WTC11 (cell line): Measurements from ENCODE around the gene MID1. TPM values are rescaled to one million over a fixed set of nuclear protein-coding genes. Genes with fewer than 3 reads are reported as not detected.

Experiments
- ATAC-seq: fragments of 200-7000 bp; cut with Tn5 transposase; 2 replicates; pipeline ENCODE4 v1.10.0; 2021; ENCODE audit warnings: mild to moderate bottlenecking, moderate library complexity
- CTCF ChIA-PET: fragments of 300-600 bp; sonication (Branson Sonifier 250); formaldehyde crosslinking; loops from one replicate; lab custom pipeline; 2021; ENCODE audit warnings: antibody characterized with exemption; lab: Charles Lee
- POLR2A ChIA-PET: fragments of 350-600 bp; sonication (Branson Sonifier 250); formaldehyde crosslinking; loops from one replicate; lab custom pipeline; 2021; ENCODE audit warnings: antibody characterized with exemption; lab: Charles Lee
- DNase-seq: peaks from one replicate; pipeline ENCODE4 v3.0.0; 2021; ENCODE audit warnings: low spot score
- H3K27ac Mint-ChIP-seq: 2 replicates; pipeline ENCODE4 v1.8.0; 2021; ENCODE audit warnings: mixed read lengths
- H3K27me3 Mint-ChIP-seq: 2 replicates; pipeline ENCODE4 v1.8.0; 2021; ENCODE audit warnings: low read depth, mild to moderate bottlenecking, moderate library complexity, mixed read lengths
- H3K36me3 Mint-ChIP-seq: 2 replicates; pipeline ENCODE4 v1.8.0; 2021; ENCODE audit warnings: mixed read lengths
- H3K4me1 Mint-ChIP-seq: 2 replicates; pipeline ENCODE4 v1.8.0; 2022; ENCODE audit warnings: mixed read lengths
- H3K4me3 Mint-ChIP-seq: 2 replicates; pipeline ENCODE4 v1.8.0; 2021; ENCODE audit warnings: mild to moderate bottlenecking, moderate library complexity, mixed read lengths
- H3K9me3 Mint-ChIP-seq: 2 replicates; pipeline ENCODE4 v1.8.0; 2021; ENCODE audit warnings: mixed read lengths
- CREM ChIP-seq: sonication (generic); formaldehyde crosslinking; IDR thresholded peaks from 2 replicates; pipeline ENCODE4 v1.8.1; 2022; ENCODE audit warnings: mild to moderate bottlenecking, missing genetic modification reagents, moderate library complexity
- CTCF ChIP-seq: fragments of 200-600 bp; IDR thresholded peaks from 2 replicates; pipeline ENCODE4 v1.8.0; 2022; ENCODE audit warnings: antibody characterized with exemption
- ELF4 ChIP-seq: sonication (generic); formaldehyde crosslinking; IDR thresholded peaks from 2 replicates; pipeline ENCODE4 v1.8.1; 2022; ENCODE audit warnings: low read depth, mild to moderate bottlenecking, moderate library complexity, missing genetic modification reagents
- FOXJ3 ChIP-seq: sonication (generic); formaldehyde crosslinking; IDR thresholded peaks from 2 replicates; pipeline ENCODE4 v1.9.0; 2021; ENCODE audit warnings: missing genetic modification reagents, mild to moderate bottlenecking, borderline replicate concordance
- FOXP4 ChIP-seq: sonication (generic); formaldehyde crosslinking; IDR thresholded peaks from 2 replicates; pipeline ENCODE4 v1.8.0; 2022; ENCODE audit warnings: mild to moderate bottlenecking, missing genetic modification reagents
- GABPB1 ChIP-seq: sonication (generic); formaldehyde crosslinking; IDR thresholded peaks from 2 replicates; pipeline ENCODE4 v1.8.1; 2023; ENCODE audit warnings: mild to moderate bottlenecking, missing genetic modification reagents
- HMGXB4 ChIP-seq: sonication (generic); formaldehyde crosslinking; IDR thresholded peaks from 2 replicates; pipeline ENCODE4 v1.8.1; 2023; ENCODE audit warnings: mild to moderate bottlenecking, moderate library complexity, missing genetic modification reagents
- JUN ChIP-seq: sonication (generic); formaldehyde crosslinking; IDR thresholded peaks from 2 replicates; pipeline ENCODE4 v1.8.0; 2023; ENCODE audit warnings: mild to moderate bottlenecking, missing genetic modification reagents
- KAT7 ChIP-seq: sonication (generic); formaldehyde crosslinking; IDR thresholded peaks from 2 replicates; pipeline ENCODE4 v1.8.1; 2023; ENCODE audit warnings: missing genetic modification reagents, mild to moderate bottlenecking, borderline replicate concordance
- MXD4 ChIP-seq: fragments of 250-450 bp; sonication (Bioruptor Pico); IDR thresholded peaks from 2 replicates; pipeline ENCODE4 v1.8.0; 2021; ENCODE audit warnings: mild to moderate bottlenecking, moderate library complexity, borderline replicate concordance
- NFE2L1 ChIP-seq: sonication (generic); formaldehyde crosslinking; IDR thresholded peaks from 2 replicates; pipeline ENCODE4 v1.8.1; 2023; ENCODE audit warnings: missing genetic modification reagents
- OVOL2 ChIP-seq: fragments of 250-450 bp; sonication (Bioruptor Pico); IDR thresholded peaks from 2 replicates; pipeline ENCODE4 v1.9.0; 2021; ENCODE audit warnings: mild to moderate bottlenecking, borderline replicate concordance
- RELA ChIP-seq: sonication (generic); formaldehyde crosslinking; IDR thresholded peaks from 2 replicates; pipeline ENCODE4 v1.8.1; 2022; ENCODE audit warnings: missing genetic modification reagents, mild to moderate bottlenecking, borderline replicate concordance
- SMAD4 ChIP-seq: sonication (generic); formaldehyde crosslinking; IDR thresholded peaks from 2 replicates; pipeline ENCODE4 v1.8.0; 2022; ENCODE audit warnings: mild to moderate bottlenecking, missing genetic modification reagents
- SOX15 ChIP-seq: fragments of 250-450 bp; sonication (Bioruptor Pico); IDR thresholded peaks from 2 replicates; pipeline ENCODE4 v1.9.0; 2021; ENCODE audit warnings: mild to moderate bottlenecking
- TEAD1 ChIP-seq: sonication (generic); formaldehyde crosslinking; IDR thresholded peaks from 2 replicates; pipeline ENCODE4 v1.8.0; 2022; ENCODE audit warnings: mild to moderate bottlenecking, missing genetic modification reagents
- ZNF138 ChIP-seq: sonication (generic); formaldehyde crosslinking; conservative IDR thresholded peaks from 2 replicates; pipeline ENCODE4 v1.8.1; 2022; ENCODE audit warnings: mild to moderate bottlenecking, moderate library complexity, missing genetic modification reagents
- total RNA-seq: library from RNA; stranded (reverse); gene quantifications from 3 replicates; pipeline ENCODE4 v1.2.3, GENCODE V29; 2021
- TF ChIP-seq, protein P1 (sequence below): fragments of 250-450 bp; sonication (Bioruptor Pico); conservative IDR thresholded peaks from 2 replicates; pipeline ENCODE4 v1.9.0; 2021; ENCODE audit warnings: mild to moderate bottlenecking
- TF ChIP-seq, protein P2 (sequence below): sonication (generic); formaldehyde crosslinking; IDR thresholded peaks from 2 replicates; pipeline ENCODE4 v1.8.0; 2023; ENCODE audit warnings: missing genetic modification reagents, mild to moderate bottlenecking, borderline replicate concordance

Gene MID1
- total RNA-seq, 1 experiment from 2014 or later, result 52.2 TPM

GRCh38 chrX:10429908-10430307, 190.5 kb downstream of the MID1 start:
- CTCF ChIA-PET, result no interaction called here
- H3K27ac Mint-ChIP-seq, result no peak overlapping the region
- H3K36me3 Mint-ChIP-seq, result no peaks in the 10 kb centered on the region
- H3K9me3 Mint-ChIP-seq, result peaks cover 1% of the 10 kb centered on the region; the same call in 1 of the 2 replicates
- TF ChIP-seq, protein P1, sequence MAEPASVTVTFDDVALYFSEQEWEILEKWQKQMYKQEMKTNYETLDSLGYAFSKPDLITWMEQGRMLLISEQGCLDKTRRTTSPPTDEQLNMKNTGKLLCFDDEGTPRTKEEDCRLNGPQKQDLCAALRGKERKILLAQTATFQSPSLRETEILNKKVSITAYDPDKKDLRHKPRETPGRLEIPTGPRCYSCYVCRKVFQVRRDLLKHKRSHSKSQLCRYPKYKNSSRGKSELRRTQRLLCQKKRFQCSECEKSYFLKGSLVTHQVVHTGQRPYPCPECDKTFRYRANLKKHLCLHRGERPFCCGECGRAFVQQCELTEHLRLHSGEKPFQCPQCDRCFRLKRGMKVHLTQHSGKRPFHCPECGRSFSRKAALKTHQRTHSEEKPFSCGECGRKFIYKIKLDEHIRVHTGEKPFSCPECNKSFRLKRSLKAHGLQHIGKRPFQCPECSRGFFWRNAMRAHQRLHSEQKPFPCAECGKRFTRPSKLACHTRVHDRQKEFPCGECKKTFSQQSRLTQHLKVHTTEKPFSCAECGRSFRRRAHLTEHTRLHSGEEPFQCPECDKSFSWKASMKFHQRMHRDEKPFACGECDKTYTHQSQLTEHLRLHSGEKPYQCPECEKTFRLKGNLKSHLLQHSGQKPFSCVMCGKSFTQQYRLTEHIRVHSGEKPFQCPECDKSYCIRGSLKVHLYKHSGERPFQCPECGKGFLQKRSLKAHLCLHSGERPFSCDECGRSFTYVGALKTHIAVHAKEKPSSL (CRISPR knock-in tag), result no peak
- TF ChIP-seq ZNF138 (CRISPR knock-in tag), result no peak
- no peaks in the 10 kb centered on the region for H3K4me1 Mint-ChIP-seq
- no peaks in the 10 kb centered on the region; the same call in 1 of the 2 replicates for H3K27me3 Mint-ChIP-seq
- POLR2A ChIA-PET, result no interaction called here
- no peak for DNase-seq
- no peak for ATAC-seq
- H3K4me3 Mint-ChIP-seq, result no peak overlapping the region

DNA sequence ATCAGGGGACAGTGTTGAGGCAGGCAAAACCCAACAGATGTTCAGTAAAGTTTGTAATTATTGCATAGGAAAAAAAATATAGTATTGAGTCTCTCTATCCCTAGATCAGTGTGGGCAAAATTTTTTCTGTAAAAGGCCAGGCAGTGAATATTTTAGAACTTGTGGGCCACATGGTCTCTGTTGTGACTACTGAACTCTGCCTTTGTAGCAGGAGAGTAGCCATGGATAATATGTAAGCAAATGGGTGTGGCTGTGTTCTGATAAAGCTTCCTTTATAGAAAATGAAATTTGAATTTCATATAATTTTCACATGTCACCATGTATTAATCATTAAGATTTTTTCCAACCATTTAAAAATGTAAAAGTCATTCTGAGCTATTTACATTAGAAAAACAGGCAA, 193.1 kb downstream of the MID1 start:
- TF ChIP-seq, protein P2, sequence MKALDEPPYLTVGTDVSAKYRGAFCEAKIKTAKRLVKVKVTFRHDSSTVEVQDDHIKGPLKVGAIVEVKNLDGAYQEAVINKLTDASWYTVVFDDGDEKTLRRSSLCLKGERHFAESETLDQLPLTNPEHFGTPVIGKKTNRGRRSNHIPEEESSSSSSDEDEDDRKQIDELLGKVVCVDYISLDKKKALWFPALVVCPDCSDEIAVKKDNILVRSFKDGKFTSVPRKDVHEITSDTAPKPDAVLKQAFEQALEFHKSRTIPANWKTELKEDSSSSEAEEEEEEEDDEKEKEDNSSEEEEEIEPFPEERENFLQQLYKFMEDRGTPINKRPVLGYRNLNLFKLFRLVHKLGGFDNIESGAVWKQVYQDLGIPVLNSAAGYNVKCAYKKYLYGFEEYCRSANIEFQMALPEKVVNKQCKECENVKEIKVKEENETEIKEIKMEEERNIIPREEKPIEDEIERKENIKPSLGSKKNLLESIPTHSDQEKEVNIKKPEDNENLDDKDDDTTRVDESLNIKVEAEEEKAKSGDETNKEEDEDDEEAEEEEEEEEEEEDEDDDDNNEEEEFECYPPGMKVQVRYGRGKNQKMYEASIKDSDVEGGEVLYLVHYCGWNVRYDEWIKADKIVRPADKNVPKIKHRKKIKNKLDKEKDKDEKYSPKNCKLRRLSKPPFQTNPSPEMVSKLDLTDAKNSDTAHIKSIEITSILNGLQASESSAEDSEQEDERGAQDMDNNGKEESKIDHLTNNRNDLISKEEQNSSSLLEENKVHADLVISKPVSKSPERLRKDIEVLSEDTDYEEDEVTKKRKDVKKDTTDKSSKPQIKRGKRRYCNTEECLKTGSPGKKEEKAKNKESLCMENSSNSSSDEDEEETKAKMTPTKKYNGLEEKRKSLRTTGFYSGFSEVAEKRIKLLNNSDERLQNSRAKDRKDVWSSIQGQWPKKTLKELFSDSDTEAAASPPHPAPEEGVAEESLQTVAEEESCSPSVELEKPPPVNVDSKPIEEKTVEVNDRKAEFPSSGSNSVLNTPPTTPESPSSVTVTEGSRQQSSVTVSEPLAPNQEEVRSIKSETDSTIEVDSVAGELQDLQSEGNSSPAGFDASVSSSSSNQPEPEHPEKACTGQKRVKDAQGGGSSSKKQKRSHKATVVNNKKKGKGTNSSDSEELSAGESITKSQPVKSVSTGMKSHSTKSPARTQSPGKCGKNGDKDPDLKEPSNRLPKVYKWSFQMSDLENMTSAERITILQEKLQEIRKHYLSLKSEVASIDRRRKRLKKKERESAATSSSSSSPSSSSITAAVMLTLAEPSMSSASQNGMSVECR, result no peak
- TF ChIP-seq OVOL2 (CRISPR knock-in tag) (no peak), SMAD4 (CRISPR knock-in tag) (no peak), HMGXB4 (no peak), SOX15 (CRISPR knock-in tag) (no peak), TEAD1 (CRISPR knock-in tag) (no peak), MXD4 (CRISPR knock-in tag) (no peak), CTCF (no peak), ELF4 (no peak), CREM (no peak), GABPB1 (CRISPR knock-in tag) (no peak), KAT7 (CRISPR knock-in tag) (no peak), RELA (CRISPR knock-in tag) (no peak), JUN (no peak), FOXJ3 (no peak), FOXP4 (CRISPR knock-in tag) (no peak), NFE2L1 (CRISPR knock-in tag) (no peak)
- Mint-ChIP-seq H3K27ac (no peak overlapping the region), H3K27me3 (no peaks in the 10 kb centered on the region; the same call in none of the 2 replicates), H3K9me3 (no peaks in the 10 kb centered on the region), H3K4me1 (no peaks in the 10 kb centered on the region), H3K4me3 (no peak overlapping the region), H3K36me3 (no peaks in the 10 kb centered on the region)
- DNase-seq (no peak), ATAC-seq (no peak)
- POLR2A ChIA-PET, result no interaction called here
- CTCF ChIA-PET, result interaction anchor here (0.6 kb wide), 1 partner anchor 12 kb away, joined by 5 read pairs; no protein-coding TSS in a partner anchor
